IMR-90 (cell line): ENCODE measurements around the gene RLF. TPM values are rescaled to one million over a fixed set of nuclear protein-coding genes. Genes with fewer than 3 reads are reported as not detected.

Experiments used
- ATAC-seq: fragments of 200-7000 bp; cut with Tn5 transposase; 2 replicates; pipeline ENCODE4 v1.9.1; 2020; ENCODE audit warnings: low read depth, mild to moderate bottlenecking, moderate library complexity
- BruUV-seq: library from RNA; stranded (reverse); fragments of 400-500 nt; replicated peaks from 2 replicates; lab custom pipeline; 2021; lab: Mats Ljungman, UMichigan
- CTCF ChIA-PET: fragments of 300-600 bp; formaldehyde crosslinking; extraction: SDS; loops from one replicate; lab custom pipeline; 2021; ENCODE audit warnings: antibody characterized with exemption; lab: Yijun Ruan, JAX
- POLR2A ChIA-PET: fragments of 300-600 bp; sonication (Branson Sonifier 250); formaldehyde crosslinking; loops from one replicate; lab custom pipeline; 2022; ENCODE audit warnings: antibody characterized with exemption; ENCODE audit not compliant: unreplicated experiment; lab: Charles Lee
- DNase-seq: peaks from one replicate; pipeline ENCODE4 v3.0.0; 2013
- H2AFZ ChIP-seq: replicated peaks from 2 replicates; pipeline ENCODE3; 2013; ENCODE audit warnings: low read length, mild to moderate bottlenecking; ENCODE audit not compliant: poor library complexity
- H2AK5ac ChIP-seq: 2 replicates; pipeline ENCODE4 v1.6.1; 2013; ENCODE audit warnings: low read depth, low read length, inconsistent platforms
- H2AK9ac ChIP-seq: replicated peaks from 2 replicates; pipeline ENCODE3; 2013; ENCODE audit warnings: mild to moderate bottlenecking, low read depth, low read length, moderate library complexity; ENCODE audit not compliant: poor library complexity
- H2BK120ac ChIP-seq: 2 replicates; pipeline ENCODE4 v1.6.1; 2013; ENCODE audit warnings: low read depth, low read length, inconsistent platforms
- H2BK15ac ChIP-seq: 3 replicates; pipeline ENCODE4 v1.6.1; 2013; ENCODE audit warnings: low read depth, low read length, inconsistent platforms
- H2BK20ac ChIP-seq: 2 replicates; pipeline ENCODE4 v1.6.1; 2013; ENCODE audit warnings: low read depth, mild to moderate bottlenecking, inconsistent platforms, low read length, moderate library complexity
- H2BK5ac ChIP-seq: 2 replicates; pipeline ENCODE4 v1.6.1; 2013; ENCODE audit warnings: mild to moderate bottlenecking, low read depth, low read length, inconsistent platforms; ENCODE audit not compliant: poor library complexity, severe bottlenecking
- H3K14ac ChIP-seq: replicated peaks from 2 replicates; pipeline ENCODE4 v1.6.1; 2013; ENCODE audit warnings: low read depth, low read length, inconsistent platforms
- H3K18ac ChIP-seq: 2 replicates; pipeline ENCODE4 v1.6.1; 2013; ENCODE audit warnings: low read depth, low read length, control low read depth
- H3K23ac ChIP-seq: 2 replicates; pipeline ENCODE4 v1.6.1; 2013; ENCODE audit warnings: low read depth, low read length, inconsistent platforms
- H3K27ac ChIP-seq: 2 replicates; pipeline ENCODE4 v1.5.1; 2013; ENCODE audit warnings: mild to moderate bottlenecking, control low read depth, low read length; ENCODE audit not compliant: insufficient read depth
- H3K27me3 ChIP-seq: 2 replicates; pipeline ENCODE4 v1.6.1; 2013; ENCODE audit warnings: low read length; ENCODE audit not compliant: control insufficient read depth, insufficient read depth
- H3K36me3 ChIP-seq: 2 replicates; pipeline ENCODE4 v1.6.1; 2013; ENCODE audit warnings: low read length, mixed read lengths; ENCODE audit not compliant: control insufficient read depth, insufficient read depth
- H3K4ac ChIP-seq: 2 replicates; pipeline ENCODE4 v1.6.1; 2013; ENCODE audit warnings: low read depth, low read length, inconsistent platforms
- H3K4me1 ChIP-seq: 2 replicates; pipeline ENCODE4 v1.6.1; 2013; ENCODE audit warnings: low read length, mixed read lengths; ENCODE audit not compliant: control insufficient read depth, insufficient read depth
- H3K4me2 ChIP-seq: 2 replicates; pipeline ENCODE4 v1.6.1; 2013; ENCODE audit warnings: low read depth, mild to moderate bottlenecking, control low read depth, low read length, moderate library complexity
- H3K4me3 ChIP-seq: 2 replicates; pipeline ENCODE4 v1.5.1; 2013; ENCODE audit warnings: low read depth, mild to moderate bottlenecking, control low read depth, low read length, moderate library complexity; ENCODE audit not compliant: insufficient read depth
- H3K56ac ChIP-seq: 2 replicates; pipeline ENCODE4 v1.6.1; 2013; ENCODE audit warnings: low read length, inconsistent platforms; ENCODE audit not compliant: insufficient read depth; ENCODE audit errors: extremely low read depth
- H3K79me1 ChIP-seq, 2 experiments: 2 replicates each; pipeline ENCODE4 v1.6.1; 2013; ENCODE audit warnings: low read length in 2 of 2, inconsistent platforms in 1 of 2, low read depth in 1 of 2
- H3K9ac ChIP-seq: 2 replicates; pipeline ENCODE4 v1.6.1; 2013; ENCODE audit warnings: low read depth, low read length, control low read depth
- H3K9me1 ChIP-seq: 2 replicates; pipeline ENCODE4 v1.6.1; 2013; ENCODE audit warnings: low read length, inconsistent platforms; ENCODE audit not compliant: insufficient read depth
- H3K9me3 ChIP-seq: 2 replicates; pipeline ENCODE4 v1.6.1; 2013; ENCODE audit warnings: low read length; ENCODE audit not compliant: control insufficient read depth, insufficient read depth
- H4K20me1 ChIP-seq: 2 replicates; pipeline ENCODE4 v1.6.1; 2013; ENCODE audit warnings: low read length, inconsistent platforms; ENCODE audit not compliant: insufficient read depth
- H4K5ac ChIP-seq: 2 replicates; pipeline ENCODE4 v1.6.1; 2013; ENCODE audit warnings: mild to moderate bottlenecking, low read depth, low read length, control low read depth
- H4K8ac ChIP-seq, 2 experiments: 2 replicates each; pipeline ENCODE4 v1.6.1; 2013; ENCODE audit warnings: low read depth in 2 of 2, low read length in 2 of 2, control low read depth in 1 of 2, inconsistent platforms in 1 of 2
- H4K91ac ChIP-seq: 2 replicates; pipeline ENCODE4 v1.6.1; 2013; ENCODE audit warnings: low read depth, low read length, inconsistent platforms; ENCODE audit not compliant: insufficient read depth
- BHLHE40 ChIP-seq: fragments of 150-350 bp; IDR thresholded peaks from 2 replicates; pipeline ENCODE4 v1.6.1; 2016; ENCODE audit warnings: mild to moderate bottlenecking, low read depth, low read length
- CEBPB ChIP-seq: IDR thresholded peaks from 2 replicates; pipeline ENCODE4 v1.6.1; 2012; ENCODE audit warnings: low read depth, low read length, improper control_type of control experiment
- CHD1 ChIP-seq: IDR thresholded peaks from 2 replicates; pipeline ENCODE4 v1.6.1; 2012; ENCODE audit warnings: low read depth, low read length, improper control_type of control experiment
- CTCF ChIP-seq: conservative IDR thresholded peaks from 2 replicates; pipeline ENCODE4 v1.5.1; 2012; ENCODE audit warnings: mild to moderate bottlenecking, low read depth, low read length, improper control_type of control experiment
- ELK1 ChIP-seq: fragments of 150-350 bp; IDR thresholded peaks from 2 replicates; pipeline ENCODE4 v1.6.1; 2016; ENCODE audit warnings: low read depth, mild to moderate bottlenecking, low read length, moderate library complexity, borderline replicate concordance
- FOS ChIP-seq: fragments of 150-350 bp; IDR thresholded peaks from 2 replicates; pipeline ENCODE4 v1.6.1; 2016; ENCODE audit warnings: low read depth, low read length
- MAFK ChIP-seq: IDR thresholded peaks from 2 replicates; pipeline ENCODE4 v1.6.1; 2012; ENCODE audit warnings: low read depth, low read length, improper control_type of control experiment
- MXI1 ChIP-seq: IDR thresholded peaks from 2 replicates; pipeline ENCODE4 v1.6.1; 2012; ENCODE audit warnings: low read depth, mild to moderate bottlenecking, low read length, moderate library complexity, borderline replicate concordance
- NFE2L2 ChIP-seq: fragments of 150-350 bp; IDR thresholded peaks from 2 replicates; pipeline ENCODE4 v1.6.1; 2016; ENCODE audit warnings: low read depth, mild to moderate bottlenecking, low read length
- POLR2A ChIP-seq: IDR thresholded peaks from 2 replicates; pipeline ENCODE4 v1.6.1; 2012; ENCODE audit warnings: mild to moderate bottlenecking, low read depth, low read length
- RAD21 ChIP-seq: IDR thresholded peaks from 2 replicates; pipeline ENCODE4 v1.6.1; 2012; ENCODE audit warnings: low read length, improper control_type of control experiment
- RCOR1 ChIP-seq: IDR thresholded peaks from 2 replicates; pipeline ENCODE4 v1.6.1; 2012; ENCODE audit warnings: mild to moderate bottlenecking, low read length, improper control_type of control experiment; ENCODE audit not compliant: insufficient replicate concordance
- RFX5 ChIP-seq: IDR thresholded peaks from 2 replicates; pipeline ENCODE4 v1.8.0; 2012; ENCODE audit warnings: low read depth, mild to moderate bottlenecking, low read length, moderate library complexity
- USF2 ChIP-seq: fragments of 150-350 bp; IDR thresholded peaks from 2 replicates; pipeline ENCODE4 v1.6.1; 2017; ENCODE audit warnings: mild to moderate bottlenecking, antibody characterized with exemption, low read length, low read depth
- WGBS, 2 experiments: methylation state at CpG; one replicate each; pipeline versions ENCODE4 v1.1.5 to v1.1.7; 2013; ENCODE audit warnings: missing lambda C conversion rate in 2 of 2; ENCODE audit not compliant: insufficient read length in 1 of 2; ENCODE audit errors: extremely low coverage in 2 of 2; 5-methylcytosine and 5-hydroxymethylcytosine counted together
- dilution Hi-C: fragments of 300-500 bp; cut with HindIII; formaldehyde crosslinking; loops from one replicate; pipeline ENCODE4 v1.14.3; 2018; ENCODE audit warnings: low sequenced_read_pairs; ENCODE audit not compliant: unreplicated experiment
- in situ Hi-C: fragments of 300-500 bp; cut with MboI; formaldehyde crosslinking; loops from 3 replicates; pipeline ENCODE4 v1.14.3; 2019; ENCODE audit warnings: low sequenced_read_pairs, inconsistent platforms, mixed read lengths
- intact Hi-C: fragments of 100-400 bp; cut with micrococcal nuclease; formaldehyde crosslinking; loops from 2 replicates; pipeline ENCODE4 v1.10.0; 2022
- polyA plus RNA-seq, 3 experiments: library from polyadenylated mRNA; depleted of rRNA; stranded (reverse); fragments of >200 nt; gene quantifications; 2 replicates each; pipeline ENCODE4 v1.2.3, GENCODE V29; 2012; ENCODE audit warnings: low replicate concordance in 1 of 3
- total RNA-seq: library from RNA; depleted of rRNA; stranded (reverse); fragments of >200 nt; gene quantifications from 2 replicates; pipeline ENCODE4 v1.2.3, GENCODE V29; 2012

The RLF gene
- total and polyA plus RNA-seq, 2 of the 4 experiments (the other 2 are of a cell fraction): 4.4 to 29.8 TPM

GRCh38 chr1:40114400-40114799 lies 46.8 kb upstream of the RLF start:
- no peak overlapping the region for H3K18ac ChIP-seq
- peaks cover 3% of the 10 kb centered on the region for H3K9me3 ChIP-seq
- BruUV-seq: no TSS peak
- no peaks in the 10 kb centered on the region for H3K9me1 ChIP-seq
- ChIA-PET POLR2A (no interaction called here), CTCF (no interaction called here)
- intact Hi-C loops: no loop called here
- H3K27ac ChIP-seq: no peak overlapping the region
- DNase-seq (no peak), ATAC-seq (no peak)
- no peak overlapping the region for H2AK9ac ChIP-seq
- no peak overlapping the region for H2AK5ac ChIP-seq
- no CpG with 5 or more reads among the region's 3 CpGs for WGBS, 2 experiments
- no peak overlapping the region for H2AFZ ChIP-seq
- no peaks in the 10 kb centered on the region for H3K79me1 ChIP-seq
- H3K23ac ChIP-seq: no peak overlapping the region
- no peak overlapping the region for H4K5ac ChIP-seq
- in situ Hi-C loops: no loop called here
- no peak overlapping the region for H3K4ac ChIP-seq
- H2BK5ac ChIP-seq: no peak overlapping the region
- H3K27me3 ChIP-seq: peaks cover 19% of the 10 kb centered on the region
- H4K8ac ChIP-seq: no peak overlapping the region
- no peak overlapping the region for H3K56ac ChIP-seq
- no peak overlapping the region for H4K91ac ChIP-seq
- H3K4me3 ChIP-seq: no peak overlapping the region
- H3K4me2 ChIP-seq: no peak overlapping the region
- H2BK15ac ChIP-seq: no peak overlapping the region
- H2BK120ac ChIP-seq: no peak overlapping the region
- dilution Hi-C loops: no loop called here
- H2BK20ac ChIP-seq: no peak overlapping the region
- H3K9ac ChIP-seq: no peak overlapping the region
- TF ChIP-seq ELK1 (no peak), POLR2A (no peak), CEBPB (no peak), RCOR1 (no peak), RFX5 (no peak), BHLHE40 (no peak), MAFK (no peak), CHD1 (no peak), MXI1 (no peak), FOS (no peak), CTCF (no peak), USF2 (no peak), RAD21 (no peak), NFE2L2 (no peak)
- H4K20me1 ChIP-seq: no peaks in the 10 kb centered on the region
- H3K36me3 ChIP-seq: no peaks in the 10 kb centered on the region
- no peaks in the 10 kb centered on the region for H3K4me1 ChIP-seq
- H3K14ac ChIP-seq: no peak overlapping the region
